Vagina (tissue), 2 donors: ENCODE results near the gene ZNF23. TPM values are rescaled to one million over a fixed set of nuclear protein-coding genes. Genes with fewer than 3 reads are reported as not detected.

Experiments used
- DNase-seq, 2 donors: peaks; one replicate each; pipeline ENCODE4 v3.0.0-alpha.2; 2017; ENCODE audit errors: extremely low spot score in 2 of 2
- H3K27ac ChIP-seq: fragments of 200-600 bp; sonication (generic); one replicate; pipeline ENCODE4 v1.5.1; 2019
- H3K27me3 ChIP-seq: fragments of 200-600 bp; sonication (generic); one replicate; pipeline ENCODE4 v1.5.1; 2019
- H3K36me3 ChIP-seq, 2 donors: fragments of 200-600 bp; sonication (generic); one replicate each; pipeline ENCODE4 v1.5.1; 2017 to 2019
- H3K4me1 ChIP-seq: fragments of 200-600 bp; sonication (generic); one replicate; pipeline ENCODE4 v1.5.1; 2019
- H3K4me3 ChIP-seq, 2 donors: fragments of 200-600 bp; sonication (generic); 1 replicate in 1 of 2; 2 replicates in 1 of 2; pipeline ENCODE4 v1.5.1; 2016 to 2019
- H3K9me3 ChIP-seq: fragments of 200-600 bp; sonication (generic); one replicate; pipeline ENCODE4 v1.5.1; 2019
- POLR2A ChIP-seq, 2 donors: fragments of 450-650 bp; IDR thresholded peaks; one replicate each; pipeline ENCODE4 v1.6.1; 2017; ENCODE audit warnings: antibody characterized with exemption in 2 of 2, mild to moderate bottlenecking in 2 of 2, moderate library complexity in 2 of 2
- POLR2AphosphoS5 ChIP-seq, 2 donors: sonication (generic); formaldehyde crosslinking; IDR thresholded peaks; one replicate each; pipeline ENCODE4 v1.9.0; 2017; ENCODE audit warnings: antibody characterized with exemption in 2 of 2, mild to moderate bottlenecking in 2 of 2, low read depth in 1 of 2; ENCODE audit not compliant: insufficient read depth in 1 of 2
- intact Hi-C: fragments of 100-400 bp; cut with DNase I; formaldehyde crosslinking; loops from one replicate; pipeline ENCODE4 v1.15.1; 2023
- total RNA-seq: library from RNA; depleted of rRNA; stranded (reverse); fragments of >200 nt; gene quantifications from one replicate; pipeline ENCODE4 v1.2.3, GENCODE V29; 2016
- TF ChIP-seq, protein P1 (sequence below), 3 experiments: fragments of 450-650 bp in 2 of 3; fragments of 200-600 bp in 1 of 3; sonication (generic) in 1 of 3; IDR thresholded peaks; one replicate each; pipeline ENCODE4 v1.5.1; 2017 to 2019; ENCODE audit warnings: antibody characterized with exemption in 3 of 3, mild to moderate bottlenecking in 2 of 3, moderate library complexity in 2 of 3

ZNF23 gene
- total RNA-seq, 1 donor from 2014 or later, result 7.1 TPM

DNA sequence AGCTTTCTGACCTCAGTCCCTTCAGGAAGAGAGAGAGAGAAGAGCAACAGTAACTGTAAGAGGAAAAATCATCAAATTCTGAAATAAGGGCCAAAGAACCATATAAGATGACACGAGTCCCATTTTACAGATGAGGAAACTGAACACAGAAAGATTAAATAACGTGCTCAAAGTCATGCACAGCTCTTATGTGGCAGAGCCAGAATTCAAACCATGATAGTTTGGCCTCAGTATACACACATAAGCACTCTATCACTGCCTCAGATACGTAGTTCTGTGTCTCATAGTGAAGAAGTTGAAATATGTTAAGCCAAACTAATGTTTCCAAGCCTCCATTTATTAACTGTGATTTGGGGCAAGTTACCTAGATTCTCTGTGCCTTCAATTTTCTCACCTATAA is 29.0 kb upstream of the ZNF23 start:
- intact Hi-C loops, result no loop called here
- Histone ChIP-seq H3K36me3 (no peaks in the 10 kb centered on the region), H3K27ac (no peak overlapping the region), H3K4me1 (no peaks in the 10 kb centered on the region), H3K9me3 (no peaks in the 10 kb centered on the region), H3K4me3 (no peak overlapping the region), H3K27me3 (no peaks in the 10 kb centered on the region)
- TF ChIP-seq, protein P1, sequence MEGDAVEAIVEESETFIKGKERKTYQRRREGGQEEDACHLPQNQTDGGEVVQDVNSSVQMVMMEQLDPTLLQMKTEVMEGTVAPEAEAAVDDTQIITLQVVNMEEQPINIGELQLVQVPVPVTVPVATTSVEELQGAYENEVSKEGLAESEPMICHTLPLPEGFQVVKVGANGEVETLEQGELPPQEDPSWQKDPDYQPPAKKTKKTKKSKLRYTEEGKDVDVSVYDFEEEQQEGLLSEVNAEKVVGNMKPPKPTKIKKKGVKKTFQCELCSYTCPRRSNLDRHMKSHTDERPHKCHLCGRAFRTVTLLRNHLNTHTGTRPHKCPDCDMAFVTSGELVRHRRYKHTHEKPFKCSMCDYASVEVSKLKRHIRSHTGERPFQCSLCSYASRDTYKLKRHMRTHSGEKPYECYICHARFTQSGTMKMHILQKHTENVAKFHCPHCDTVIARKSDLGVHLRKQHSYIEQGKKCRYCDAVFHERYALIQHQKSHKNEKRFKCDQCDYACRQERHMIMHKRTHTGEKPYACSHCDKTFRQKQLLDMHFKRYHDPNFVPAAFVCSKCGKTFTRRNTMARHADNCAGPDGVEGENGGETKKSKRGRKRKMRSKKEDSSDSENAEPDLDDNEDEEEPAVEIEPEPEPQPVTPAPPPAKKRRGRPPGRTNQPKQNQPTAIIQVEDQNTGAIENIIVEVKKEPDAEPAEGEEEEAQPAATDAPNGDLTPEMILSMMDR (IDR thresholded peaks at IDR 0.05), result no peak
- TF ChIP-seq POLR2AphosphoS5 (IDR thresholded peaks at IDR 0.05; ENCODE audit: insufficient read depth in 1 of 2, low read depth in 1 of 2) (no peak), POLR2A (IDR thresholded peaks at IDR 0.05) (no peak)
- DNase-seq, result no peak

DNA sequence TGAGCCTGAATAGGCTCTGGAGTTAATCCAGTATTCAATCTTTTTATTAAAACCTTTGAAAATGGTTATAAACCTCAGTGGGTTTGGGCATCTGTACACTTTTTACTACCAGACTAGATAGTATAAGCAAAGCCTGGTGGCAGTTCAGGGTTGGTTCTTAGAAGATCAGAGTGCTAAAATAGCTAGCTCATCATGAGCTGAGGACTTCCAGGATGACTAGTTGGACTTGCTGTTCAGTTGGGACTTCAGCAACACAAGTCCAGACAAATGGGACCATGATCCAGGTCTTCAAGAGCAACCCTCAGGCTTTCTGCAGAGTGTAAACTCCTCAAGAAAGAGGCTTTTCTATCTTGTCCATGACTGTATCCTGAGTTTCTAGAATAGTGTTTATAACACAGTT is 28.3 kb upstream of the ZNF23 start:
- TF ChIP-seq POLR2AphosphoS5 (IDR thresholded peaks at IDR 0.05; ENCODE audit: insufficient read depth in 1 of 2, low read depth in 1 of 2), result no peak
- no peak for TF ChIP-seq POLR2A (IDR thresholded peaks at IDR 0.05)
- TF ChIP-seq, protein P1 (IDR thresholded peaks at IDR 0.05), result no peak
- H3K4me3 ChIP-seq, result no peak overlapping the region
- H3K27ac ChIP-seq, result no peak overlapping the region
- no peak for DNase-seq
- H3K4me1 ChIP-seq, result no peaks in the 10 kb centered on the region
- H3K9me3 ChIP-seq, result no peaks in the 10 kb centered on the region
- intact Hi-C loops, result no loop called here
- no peaks in the 10 kb centered on the region for H3K36me3 ChIP-seq
- no peaks in the 10 kb centered on the region for H3K27me3 ChIP-seq

DNA sequence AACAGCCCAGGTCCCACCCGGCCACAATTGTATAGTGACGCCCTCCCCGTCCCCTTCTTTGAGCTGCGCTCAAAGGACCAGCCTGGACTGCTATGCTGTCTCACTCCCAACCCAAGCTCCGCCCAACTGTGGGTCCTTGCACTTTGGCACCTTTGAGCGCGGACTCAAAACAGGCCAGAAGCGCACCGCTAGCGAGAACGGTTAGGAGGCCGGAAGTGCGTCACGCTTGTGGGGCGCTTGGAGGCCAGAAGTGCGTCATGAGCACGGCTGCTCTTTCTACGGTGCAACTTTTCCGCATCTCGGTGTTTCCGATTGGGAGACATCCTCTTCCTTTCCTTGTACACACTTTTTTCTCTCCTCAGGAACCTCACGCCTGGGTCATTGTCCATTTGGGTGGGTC is 27.1 kb upstream of the ZNF23 start, which contains the start of gene ZNF19:
Gene ZNF19 (minus strand): TSS at position 203 of the 400 bp plus-strand sequence. CDS start 7,210 bp downstream, outside the sequence.
- Histone ChIP-seq H3K4me3 (no peak within 1 kb of the TSS), H3K9me3 (no peaks in the 10 kb centered on the region), H3K4me1 (peaks cover 5% of the 10 kb centered on the region), H3K27me3 (no peaks in the 10 kb centered on the region), H3K36me3 (no peaks in the 10 kb centered on the region), H3K27ac (no peak within 1 kb of the TSS)
- intact Hi-C loops, result no loop called here
- no peak for TF ChIP-seq POLR2A (IDR thresholded peaks at IDR 0.05)
- TF ChIP-seq, protein P1 (IDR thresholded peaks at IDR 0.05), result no peak
- no peak for TF ChIP-seq POLR2AphosphoS5 (IDR thresholded peaks at IDR 0.05; ENCODE audit: insufficient read depth in 1 of 2, low read depth in 1 of 2)
- DNase-seq, result no peak

DNA sequence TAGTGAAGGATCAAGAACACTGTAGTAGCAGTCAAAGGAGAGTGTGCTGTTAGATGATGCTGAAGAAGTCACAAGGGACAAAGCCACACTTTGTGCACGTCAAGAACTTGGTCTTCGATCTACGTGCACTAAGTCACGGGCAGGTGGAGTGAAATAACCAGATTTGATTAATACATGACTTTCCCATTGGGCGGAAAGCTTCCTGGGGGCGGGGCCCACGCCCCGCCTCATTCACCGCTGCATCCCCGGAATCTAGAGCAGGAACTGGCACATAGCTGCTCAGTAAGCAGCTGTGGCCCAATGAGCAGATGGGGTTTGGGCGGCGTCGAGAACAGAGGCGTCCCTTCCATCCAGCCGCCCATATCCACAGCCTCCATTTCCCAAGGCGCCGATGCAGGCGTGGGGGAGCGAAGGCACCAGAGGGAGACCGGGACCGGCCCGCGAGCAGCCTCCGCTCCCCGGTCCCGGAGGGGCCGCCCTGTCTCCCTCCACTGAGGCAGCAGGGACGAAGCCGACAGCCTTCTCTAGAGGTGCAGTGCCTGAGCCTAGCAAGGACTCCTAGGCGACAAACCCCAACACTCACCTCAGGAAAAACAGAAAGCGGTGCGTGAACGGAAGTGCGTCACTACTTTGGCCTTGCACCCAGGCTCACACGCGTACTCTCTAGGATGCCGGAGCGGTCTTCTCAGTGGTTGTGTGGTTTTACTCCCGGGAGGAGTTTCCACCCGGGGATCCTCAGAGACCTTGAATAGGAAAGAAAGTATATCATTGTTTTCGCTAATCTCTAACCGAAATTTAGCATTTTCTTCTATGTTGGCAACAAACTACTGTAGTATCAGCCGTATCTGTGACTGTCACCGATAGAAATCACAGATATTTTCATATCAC is 22.2 kb upstream of the ZNF23 start:
- no peaks in the 10 kb centered on the region for H3K9me3 ChIP-seq
- H3K36me3 ChIP-seq, result no peaks in the 10 kb centered on the region
- H3K4me1 ChIP-seq, result peaks cover 5% of the 10 kb centered on the region
- peak overlapping the region; percentile 84 for H3K27ac ChIP-seq
- no peaks in the 10 kb centered on the region for H3K27me3 ChIP-seq
- intact Hi-C loops, result no loop called here
- H3K4me3 ChIP-seq, result peak overlapping the region; percentile 65 to 97
- TF ChIP-seq, protein P1 (IDR thresholded peaks at IDR 0.05), result no peak
- TF ChIP-seq POLR2A (IDR thresholded peaks at IDR 0.05) (peak in 1 of 2 donors; percentile 24), POLR2AphosphoS5 (IDR thresholded peaks at IDR 0.05; ENCODE audit: insufficient read depth in 1 of 2, low read depth in 1 of 2) (peak; percentile 90 to 94)
- peak in 1 of 2 donors; percentile 93 for DNase-seq

DNA sequence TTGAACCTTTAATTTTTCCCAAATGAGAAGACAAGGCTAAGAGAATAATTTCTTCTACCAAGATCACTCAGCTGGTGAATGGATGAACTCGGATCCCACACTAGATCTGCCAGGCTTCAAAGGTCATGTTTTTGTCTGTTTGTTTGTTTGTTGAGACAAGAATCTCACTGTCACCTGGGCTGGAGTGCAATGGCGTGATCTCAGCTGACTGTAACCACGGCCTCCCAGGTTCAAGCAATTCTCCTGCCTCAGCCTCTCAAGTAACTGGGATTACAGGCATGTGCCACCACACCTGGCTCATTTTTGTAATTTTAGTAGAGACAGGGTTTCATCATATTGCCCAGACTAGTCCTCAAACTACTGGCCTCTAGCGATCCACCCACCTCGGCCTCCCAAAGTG is 20.5 kb upstream of the ZNF23 start:
- peaks cover 0 to 13% of the 10 kb centered on the region in 2 donors for H3K36me3 ChIP-seq
- H3K27me3 ChIP-seq, result no peaks in the 10 kb centered on the region
- no peaks in the 10 kb centered on the region for H3K9me3 ChIP-seq
- no peak overlapping the region for H3K27ac ChIP-seq
- H3K4me3 ChIP-seq, result no peak overlapping the region
- no peak for DNase-seq
- intact Hi-C loops, result no loop called here
- H3K4me1 ChIP-seq, result peaks cover 5% of the 10 kb centered on the region
- TF ChIP-seq, protein P1 (IDR thresholded peaks at IDR 0.05), result no peak
- TF ChIP-seq POLR2AphosphoS5 (IDR thresholded peaks at IDR 0.05; ENCODE audit: insufficient read depth in 1 of 2, low read depth in 1 of 2) (no peak), POLR2A (IDR thresholded peaks at IDR 0.05) (no peak)
